CD14-positive monocyte (primary cell): ENCODE results near the gene NKAIN2. TPM values are rescaled to one million over a fixed set of nuclear protein-coding genes. Genes with fewer than 3 reads are reported as not detected.

ENCODE experiments used
- DNase-seq, 3 donors: peaks; one replicate each; pipeline ENCODE4 v3.0.0-alpha.2; 2011 to 2022
- H2AFZ ChIP-seq: 2 replicates; pipeline ENCODE4 v1.6.0; 2012; ENCODE audit warnings: mild to moderate bottlenecking, low read depth, low read length, inconsistent platforms; ENCODE audit not compliant: insufficient read depth, poor library complexity, severe bottlenecking
- H3K27ac ChIP-seq, 2 donors: 1 replicate in 1 of 2; 2 replicates in 1 of 2; pipeline ENCODE4 v1.5.1; 2012 to 2013; ENCODE audit warnings: low read length in 2 of 2, control low read depth in 1 of 2, inconsistent platforms in 1 of 2, low read depth in 1 of 2, mild to moderate bottlenecking in 1 of 2
- H3K27me3 ChIP-seq, 2 donors: one replicate each; pipeline versions ENCODE4 v1.6.0 to v1.6.1; 2011 to 2013; ENCODE audit warnings: low read length in 2 of 2; ENCODE audit not compliant: control insufficient read depth in 2 of 2, insufficient read depth in 2 of 2
- H3K36me3 ChIP-seq, 2 donors: replicated peaks in 1 of 2; 1 replicate in 1 of 2; 2 replicates in 1 of 2; pipeline versions ENCODE4 v1.5.1 to v1.6.1; 2012 to 2013; ENCODE audit warnings: low read length in 2 of 2, control low read depth in 1 of 2, inconsistent platforms in 1 of 2, mild to moderate bottlenecking in 1 of 2; ENCODE audit not compliant: insufficient read depth in 2 of 2, control insufficient read depth in 1 of 2
- H3K4me1 ChIP-seq, 2 donors: 1 replicate in 1 of 2; 2 replicates in 1 of 2; pipeline versions ENCODE4 v1.5.1 to v1.6.1; 2012 to 2013; ENCODE audit warnings: low read length in 2 of 2, control low read depth in 1 of 2, inconsistent platforms in 1 of 2, mild to moderate bottlenecking in 1 of 2, moderate library complexity in 1 of 2; ENCODE audit not compliant: insufficient read depth in 2 of 2, control insufficient read depth in 1 of 2
- H3K4me2 ChIP-seq: replicated peaks from 2 replicates; pipeline ENCODE3; 2012; ENCODE audit warnings: low read length, moderate library complexity, mild to moderate bottlenecking; ENCODE audit not compliant: poor library complexity, severe bottlenecking; ENCODE audit errors: extremely low read depth
- H3K4me3 ChIP-seq, 3 experiments: fragments of 200-600 bp in 1 of 3; sonication (generic) in 1 of 3; replicated peaks in 1 of 3; 1 replicate in 2 of 3; 2 replicates in 1 of 3; pipeline ENCODE4 v1.5.1; 2011 to 2013; ENCODE audit warnings: low read length in 3 of 3, mild to moderate bottlenecking in 3 of 3, control low read depth in 2 of 3, low read depth in 2 of 3, inconsistent platforms in 1 of 3, moderate library complexity in 1 of 3
- H3K79me2 ChIP-seq: 2 replicates; pipeline ENCODE4 v1.6.0; 2012; ENCODE audit warnings: mild to moderate bottlenecking, control low read depth, inconsistent platforms, low read length, moderate library complexity; ENCODE audit not compliant: insufficient read depth
- H3K9ac ChIP-seq: 2 replicates; pipeline ENCODE4 v1.6.0; 2017; ENCODE audit warnings: low read length, mild to moderate bottlenecking; ENCODE audit not compliant: insufficient read depth, poor library complexity, severe bottlenecking
- H3K9me3 ChIP-seq, 2 donors: replicated peaks in 1 of 2; 1 replicate in 1 of 2; 2 replicates in 1 of 2; pipeline versions ENCODE4 v1.5.1 to v1.6.1; 2012 to 2013; ENCODE audit warnings: low read length in 2 of 2, control low read depth in 1 of 2; ENCODE audit not compliant: control insufficient read depth in 1 of 2, insufficient read depth in 1 of 2
- H4K20me1 ChIP-seq: 2 replicates; pipeline ENCODE4 v1.6.0; 2012; ENCODE audit warnings: mild to moderate bottlenecking, low read length, control low read depth, moderate library complexity; ENCODE audit not compliant: insufficient read depth
- H3K27ac Mint-ChIP-seq, 7 donors: one replicate each; pipeline ENCODE4 v1.8.0; 2020; ENCODE audit warnings: mild to moderate bottlenecking in 7 of 7, mixed read lengths in 7 of 7, moderate library complexity in 6 of 7, inconsistent platforms in 2 of 7
- H3K27me3 Mint-ChIP-seq, 3 donors: one replicate each; pipeline ENCODE4 v1.8.0; 2021 to 2022; ENCODE audit warnings: low read depth in 3 of 3, mild to moderate bottlenecking in 3 of 3, mixed read lengths in 3 of 3, moderate library complexity in 3 of 3, inconsistent platforms in 1 of 3
- H3K36me3 Mint-ChIP-seq, 2 donors: one replicate each; pipeline ENCODE4 v1.8.0; 2020; ENCODE audit warnings: mixed read lengths in 2 of 2, inconsistent platforms in 1 of 2, mild to moderate bottlenecking in 1 of 2
- H3K4me1 Mint-ChIP-seq: one replicate; pipeline ENCODE4 v1.8.0; 2020; ENCODE audit warnings: mild to moderate bottlenecking, mixed read lengths
- H3K4me3 Mint-ChIP-seq, 2 donors: one replicate each; pipeline ENCODE4 v1.8.0; 2020; ENCODE audit warnings: mild to moderate bottlenecking in 2 of 2, mixed read lengths in 2 of 2, moderate library complexity in 1 of 2
- H3K9me3 Mint-ChIP-seq, 7 donors: one replicate each; pipeline ENCODE4 v1.8.0; 2020 to 2022; ENCODE audit warnings: mixed read lengths in 7 of 7, mild to moderate bottlenecking in 6 of 7, moderate library complexity in 6 of 7, inconsistent platforms in 2 of 7
- CTCF ChIP-seq: fragments of 200-600 bp; IDR thresholded peaks from one replicate; pipeline ENCODE4 v1.8.0; 2022; ENCODE audit warnings: antibody characterized with exemption, mild to moderate bottlenecking
- WGBS: methylation state at CpG from one replicate; pipeline ENCODE4 v1.1.5; 2013; ENCODE audit warnings: missing lambda C conversion rate; ENCODE audit not compliant: insufficient coverage; 5-methylcytosine and 5-hydroxymethylcytosine counted together
- intact Hi-C, 2 donors: fragments of 100-400 bp; cut with micrococcal nuclease; formaldehyde crosslinking; loops; one replicate each; pipeline versions ENCODE4 v1.15.0 to v1.15.1; 2023
- polyA plus RNA-seq, 3 donors: library from polyadenylated mRNA; depleted of rRNA in 1 of 3; unstranded in 2 of 3; stranded (reverse) in 1 of 3; fragments of 300-500 nt in 2 of 3; fragments of >200 nt in 1 of 3; fragmentation: Illumina TruSeq in 2 of 3; gene quantifications; 1 replicate in 2 of 3; 2 replicates in 1 of 3; pipeline ENCODE4 v1.2.3, GENCODE V29; 2012 to 2021

NKAIN2 gene
- polyA plus RNA-seq, 3 donors, result not detected

- Histone ChIP-seq H3K36me3 (no peaks in the 10 kb centered on the region), H4K20me1 (no peaks in the 10 kb centered on the region), H3K79me2 (no peaks in the 10 kb centered on the region), H2AFZ (no peak overlapping the region), H3K4me3 (no peak overlapping the region), H3K9me3 (no peaks in the 10 kb centered on the region), H3K4me2 (no peak overlapping the region), H3K4me1 (no peaks in the 10 kb centered on the region), H3K27ac (no peak overlapping the region), H3K9ac (no peak overlapping the region), H3K27me3 (no peaks in the 10 kb centered on the region)
- peaks cover 2% of the 10 kb centered on the region for H3K4me1 Mint-ChIP-seq
- WGBS, result no CpG with 5 or more reads among the region's 1 CpG
- H3K27me3 Mint-ChIP-seq, result no peaks in the 10 kb centered on the region
- TF ChIP-seq CTCF, result no peak
- no peaks in the 10 kb centered on the region for H3K36me3 Mint-ChIP-seq
- DNase-seq, result no peak
- intact Hi-C loops, result no loop called here
- peaks cover 0 to 6% (median 2%) of the 10 kb centered on the region in 7 donors for H3K9me3 Mint-ChIP-seq
- no peak overlapping the region for H3K4me3 Mint-ChIP-seq
- no peak overlapping the region for H3K27ac Mint-ChIP-seq
These were observed 678.4 kb downstream of the NKAIN2 start for GRCh38 chr6:124482071-124482491.

- peaks cover 0 to 2% (median under 1%) of the 10 kb centered on the region in 7 donors for H3K9me3 Mint-ChIP-seq
- Histone ChIP-seq H3K36me3 (no peaks in the 10 kb centered on the region), H3K9ac (no peak overlapping the region), H3K4me2 (no peak overlapping the region), H3K9me3 (no peaks in the 10 kb centered on the region), H3K27ac (no peak overlapping the region), H3K27me3 (no peaks in the 10 kb centered on the region), H4K20me1 (no peaks in the 10 kb centered on the region), H3K4me1 (no peaks in the 10 kb centered on the region), H3K79me2 (no peaks in the 10 kb centered on the region), H3K4me3 (no peak overlapping the region), H2AFZ (no peak overlapping the region)
- intact Hi-C loops, result no loop called here
- H3K4me3 Mint-ChIP-seq, result no peak overlapping the region
- H3K36me3 Mint-ChIP-seq, result no peaks in the 10 kb centered on the region
- DNase-seq, result no peak
- TF ChIP-seq CTCF, result no peak
- no CpG with 5 or more reads among the region's 4 CpGs for WGBS
- H3K4me1 Mint-ChIP-seq, result no peaks in the 10 kb centered on the region
- no peaks in the 10 kb centered on the region for H3K27me3 Mint-ChIP-seq
- H3K27ac Mint-ChIP-seq, result no peak overlapping the region
These were observed 684.2 kb downstream of the NKAIN2 start for GRCh38 chr6:124487623-124488431.
